ENCODE data around the gene SLC25A28. TPM values are rescaled to one million over a fixed set of nuclear protein-coding genes. Genes with fewer than 3 reads are reported as not detected.

SLC25A28 gene
- total RNA-seq, 1 experiment from 2014 or later, result 42.8 TPM

- BruUV-seq (replicated peaks), result no TSS peak
- in situ Hi-C loops (cut with HindIII; ENCODE audit: low pct_unique_long_range_greater_than_20kb, low sequenced_read_pairs), result no loop called here
- TF ChIP-seq, protein P1, sequence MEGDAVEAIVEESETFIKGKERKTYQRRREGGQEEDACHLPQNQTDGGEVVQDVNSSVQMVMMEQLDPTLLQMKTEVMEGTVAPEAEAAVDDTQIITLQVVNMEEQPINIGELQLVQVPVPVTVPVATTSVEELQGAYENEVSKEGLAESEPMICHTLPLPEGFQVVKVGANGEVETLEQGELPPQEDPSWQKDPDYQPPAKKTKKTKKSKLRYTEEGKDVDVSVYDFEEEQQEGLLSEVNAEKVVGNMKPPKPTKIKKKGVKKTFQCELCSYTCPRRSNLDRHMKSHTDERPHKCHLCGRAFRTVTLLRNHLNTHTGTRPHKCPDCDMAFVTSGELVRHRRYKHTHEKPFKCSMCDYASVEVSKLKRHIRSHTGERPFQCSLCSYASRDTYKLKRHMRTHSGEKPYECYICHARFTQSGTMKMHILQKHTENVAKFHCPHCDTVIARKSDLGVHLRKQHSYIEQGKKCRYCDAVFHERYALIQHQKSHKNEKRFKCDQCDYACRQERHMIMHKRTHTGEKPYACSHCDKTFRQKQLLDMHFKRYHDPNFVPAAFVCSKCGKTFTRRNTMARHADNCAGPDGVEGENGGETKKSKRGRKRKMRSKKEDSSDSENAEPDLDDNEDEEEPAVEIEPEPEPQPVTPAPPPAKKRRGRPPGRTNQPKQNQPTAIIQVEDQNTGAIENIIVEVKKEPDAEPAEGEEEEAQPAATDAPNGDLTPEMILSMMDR (IDR thresholded peaks at IDR 0.05), result no peak
- TF ChIP-seq SIN3A (IDR thresholded peaks at IDR 0.05; ENCODE audit: borderline replicate concordance, insufficient read depth, low read depth, low read length) (no peak), TCF7L2 (IDR thresholded peaks at IDR 0.05; ENCODE audit: low read depth, low read length) (no peak), POLR2AphosphoS5 (IDR thresholded peaks at IDR 0.05; ENCODE audit: low read depth, low read length) (no peak), REST (IDR thresholded peaks at IDR 0.05; ENCODE audit: insufficient read depth in 1 of 2, low read depth in 2 of 2, low read length in 1 of 2) (no peak)
Measured at GRCh38 chr10:99605351-99605750, 14.9 kb downstream of the SLC25A28 start.

GRCh38 chr10:99604862-99605261 is 15.4 kb downstream of the SLC25A28 start:
- no peaks in the 10 kb centered on the region for H3K27me3 ChIP-seq (ENCODE audit: control insufficient read depth, insufficient read depth, low read length)
- H3K36me3 ChIP-seq (ENCODE audit: control insufficient read depth, insufficient read depth, low read length), result no peaks in the 10 kb centered on the region
- H3K4me1 ChIP-seq (ENCODE audit: control insufficient read depth, insufficient read depth, low read length), result no peaks in the 10 kb centered on the region
- ATAC-seq (no peak), DNase-seq (ENCODE audit: low read depth, low spot score) (no peak)
- H3K27ac ChIP-seq (ENCODE audit: low read length), result no peak overlapping the region
- no TSS peak for BruUV-seq (replicated peaks)
- no peak overlapping the region for H3K4me3 ChIP-seq (ENCODE audit: low read depth in 2 of 2, low read length in 2 of 2)
- H3K9me3 ChIP-seq (ENCODE audit: control insufficient read depth, insufficient read depth, low read depth, low read length), result no peaks in the 10 kb centered on the region
- CTCF ChIA-PET, result no interaction called here
- no peak for TF ChIP-seq SIN3A (IDR thresholded peaks at IDR 0.05; ENCODE audit: borderline replicate concordance, insufficient read depth, low read depth, low read length)
- TF ChIP-seq, protein P1 (IDR thresholded peaks at IDR 0.05), result no peak
- no peak for TF ChIP-seq POLR2AphosphoS5 (IDR thresholded peaks at IDR 0.05; ENCODE audit: low read depth, low read length)
- TF ChIP-seq TCF7L2 (IDR thresholded peaks at IDR 0.05; ENCODE audit: low read depth, low read length), result no peak
- TF ChIP-seq REST (IDR thresholded peaks at IDR 0.05; ENCODE audit: insufficient read depth in 1 of 2, low read depth in 2 of 2, low read length in 1 of 2), result no peak
- intact Hi-C loops (cut with micrococcal nuclease; ENCODE audit: unreplicated experiment) (no loop called here), in situ Hi-C loops (cut with HindIII; ENCODE audit: low pct_unique_long_range_greater_than_20kb, low sequenced_read_pairs) (no loop called here)
- POLR2A ChIA-PET, result no interaction called here

More at GRCh38 chr10:99605351-99605750, 14.9 kb downstream of the SLC25A28 start:
- Histone ChIP-seq H3K27me3 (ENCODE audit: control insufficient read depth, insufficient read depth, low read length) (no peaks in the 10 kb centered on the region), H3K4me3 (ENCODE audit: low read depth in 2 of 2, low read length in 2 of 2) (no peak overlapping the region), H3K27ac (ENCODE audit: low read length) (no peak overlapping the region), H3K36me3 (ENCODE audit: control insufficient read depth, insufficient read depth, low read length) (no peaks in the 10 kb centered on the region), H3K4me1 (ENCODE audit: control insufficient read depth, insufficient read depth, low read length) (no peaks in the 10 kb centered on the region), H3K9me3 (ENCODE audit: control insufficient read depth, insufficient read depth, low read depth, low read length) (no peaks in the 10 kb centered on the region)
- DNase-seq (ENCODE audit: low read depth, low spot score) (no peak), ATAC-seq (no peak)
- POLR2A ChIA-PET, result interaction anchor here (0.7 kb wide), 1 partner anchor 9 kb away, joined by 3 read pairs; no protein-coding TSS in a partner anchor
- intact Hi-C loops (cut with micrococcal nuclease; ENCODE audit: unreplicated experiment), result no loop called here
- CTCF ChIA-PET, result no interaction called here

All from Panc1 (cell line).